Neural progenitor cell (in vitro differentiated cells): ENCODE measurements around the gene CNP.

Source experiments
- EZH2 ChIP-seq: fragments of 200-600 bp; sonication (generic); IDR thresholded peaks from 2 replicates; pipeline ENCODE4 v1.6.1; 2017; ENCODE audit warnings: antibody characterized with exemption, mild to moderate bottlenecking, moderate library complexity
- EZH2phosphoT487 ChIP-seq: fragments of 200-600 bp; sonication (generic); IDR thresholded peaks from 2 replicates; pipeline ENCODE4 v1.6.1; 2017; ENCODE audit warnings: antibody characterized with exemption
- TF ChIP-seq, protein P1 (sequence below): fragments of 200-600 bp; sonication (generic); IDR thresholded peaks from 2 replicates; pipeline ENCODE4 v1.5.1; 2017; ENCODE audit warnings: antibody characterized with exemption, mild to moderate bottlenecking

DNA sequence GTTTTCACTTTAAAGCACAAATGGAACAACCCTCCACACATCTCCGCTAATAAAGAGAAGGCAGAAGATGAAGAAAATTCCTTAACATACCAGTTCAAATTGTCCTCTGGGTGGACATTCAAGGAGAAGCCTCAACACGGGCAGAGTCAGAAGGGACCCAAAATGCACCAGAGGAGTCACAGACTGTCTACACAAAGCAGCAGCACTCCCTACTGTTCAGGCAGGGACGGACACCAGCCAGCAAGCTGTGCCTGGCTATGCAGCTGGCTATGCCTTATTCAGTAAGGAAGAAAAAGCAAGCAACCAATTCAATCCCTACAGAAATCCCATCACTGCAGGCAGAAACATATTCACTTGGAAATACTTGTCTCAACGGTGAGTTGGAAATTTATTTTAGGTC, 42.6 kb downstream of the CNP start:
- TF ChIP-seq, protein P1, sequence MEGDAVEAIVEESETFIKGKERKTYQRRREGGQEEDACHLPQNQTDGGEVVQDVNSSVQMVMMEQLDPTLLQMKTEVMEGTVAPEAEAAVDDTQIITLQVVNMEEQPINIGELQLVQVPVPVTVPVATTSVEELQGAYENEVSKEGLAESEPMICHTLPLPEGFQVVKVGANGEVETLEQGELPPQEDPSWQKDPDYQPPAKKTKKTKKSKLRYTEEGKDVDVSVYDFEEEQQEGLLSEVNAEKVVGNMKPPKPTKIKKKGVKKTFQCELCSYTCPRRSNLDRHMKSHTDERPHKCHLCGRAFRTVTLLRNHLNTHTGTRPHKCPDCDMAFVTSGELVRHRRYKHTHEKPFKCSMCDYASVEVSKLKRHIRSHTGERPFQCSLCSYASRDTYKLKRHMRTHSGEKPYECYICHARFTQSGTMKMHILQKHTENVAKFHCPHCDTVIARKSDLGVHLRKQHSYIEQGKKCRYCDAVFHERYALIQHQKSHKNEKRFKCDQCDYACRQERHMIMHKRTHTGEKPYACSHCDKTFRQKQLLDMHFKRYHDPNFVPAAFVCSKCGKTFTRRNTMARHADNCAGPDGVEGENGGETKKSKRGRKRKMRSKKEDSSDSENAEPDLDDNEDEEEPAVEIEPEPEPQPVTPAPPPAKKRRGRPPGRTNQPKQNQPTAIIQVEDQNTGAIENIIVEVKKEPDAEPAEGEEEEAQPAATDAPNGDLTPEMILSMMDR, result peak; percentile 16
- TF ChIP-seq EZH2phosphoT487, result no peak
- no peak for TF ChIP-seq EZH2
